Adipocyte (in vitro differentiated cells): ENCODE measurements around the gene SNURF.
"Not testable (repeated sequence)": the region's sequence is repeated elsewhere in the genome, so short reads cannot be mapped to it uniquely, and the experiment has no call there.

Source experiments
- DNase-seq: peaks from one replicate; pipeline ENCODE4 v3.0.0-alpha.2; 2015; ENCODE audit warnings: low read depth
- H3K27me3 ChIP-seq: replicated peaks from 2 replicates; pipeline ENCODE4 v1.7.0; 2013; ENCODE audit warnings: mild to moderate bottlenecking, low read length, moderate library complexity; ENCODE audit not compliant: control insufficient read depth, insufficient read depth
- H3K36me3 ChIP-seq: 2 replicates; pipeline ENCODE4 v1.7.0; 2013; ENCODE audit warnings: low read length, mild to moderate bottlenecking, moderate library complexity; ENCODE audit not compliant: control insufficient read depth, insufficient read depth, severe bottlenecking
- H3K4me1 ChIP-seq: 2 replicates; pipeline ENCODE4 v1.7.0; 2013; ENCODE audit warnings: mild to moderate bottlenecking, low read length, moderate library complexity; ENCODE audit not compliant: control insufficient read depth, insufficient read depth
- H3K4me3 ChIP-seq: 2 replicates; pipeline ENCODE4 v1.7.0; 2013; ENCODE audit warnings: mild to moderate bottlenecking, low read length, moderate library complexity
- H3K9ac ChIP-seq: 2 replicates; pipeline ENCODE4 v1.7.0; 2013; ENCODE audit warnings: mild to moderate bottlenecking, low read length, moderate library complexity
- H3K9me3 ChIP-seq: 2 replicates; pipeline ENCODE4 v1.7.0; 2013; ENCODE audit warnings: mild to moderate bottlenecking, low read length, moderate library complexity; ENCODE audit not compliant: control insufficient read depth

The SNURF gene, protein sequence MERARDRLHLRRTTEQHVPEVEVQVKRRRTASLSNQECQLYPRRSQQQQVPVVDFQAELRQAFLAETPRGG

DNA sequence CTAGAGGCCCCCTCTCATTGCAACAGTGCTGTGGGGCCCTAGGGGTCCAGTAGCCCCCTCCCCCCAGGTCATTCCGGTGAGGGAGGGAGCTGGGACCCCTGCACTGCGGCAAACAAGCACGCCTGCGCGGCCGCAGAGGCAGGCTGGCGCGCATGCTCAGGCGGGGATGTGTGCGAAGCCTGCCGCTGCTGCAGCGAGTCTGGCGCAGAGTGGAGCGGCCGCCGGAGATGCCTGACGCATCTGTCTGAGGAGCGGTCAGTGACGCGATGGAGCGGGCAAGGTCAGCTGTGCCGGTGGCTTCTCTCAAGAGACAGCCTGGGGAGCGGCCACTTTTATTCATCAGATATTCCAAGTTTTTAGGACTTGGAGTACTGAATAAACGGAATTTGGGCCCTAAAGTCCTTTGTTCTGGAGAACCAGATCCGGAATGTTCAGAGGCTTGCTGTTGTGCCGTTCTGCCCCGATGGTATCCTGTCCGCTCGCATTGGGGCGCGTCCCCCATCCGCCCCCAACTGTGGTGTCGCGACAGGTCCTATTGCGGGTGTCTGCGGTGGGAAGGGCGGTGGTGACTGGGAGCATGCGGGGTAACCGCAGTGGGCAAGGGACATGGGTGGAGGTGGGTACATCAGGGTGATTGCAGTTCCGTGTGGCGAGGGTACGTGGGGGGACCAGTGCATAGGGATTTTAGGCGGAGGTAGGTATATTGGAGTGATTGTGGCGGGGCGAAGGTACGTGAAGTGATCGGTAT is at the start of gene SNURF, which contains the start of gene SNRPN:
SNURF (plus strand) TSS at position 205 of the 748 bp plus-strand sequence; CDS start at position 267, 62 bp downstream.
SNRPN (plus strand) TSS at position 205 of the 748 bp plus-strand sequence. CDS start 19,467 bp downstream, outside the sequence.
- Histone ChIP-seq H3K9ac (peak within 1 kb of the TSS; percentile 91), H3K4me3 (peak within 1 kb of the TSS; percentile 92), H3K27me3 (no peaks in the 10 kb centered on the region), H3K4me1 (no peaks in the 10 kb centered on the region), H3K36me3 (no peaks in the 10 kb centered on the region), H3K9me3 (no peaks in the 10 kb centered on the region)
- peak; percentile 80 for DNase-seq

DNA sequence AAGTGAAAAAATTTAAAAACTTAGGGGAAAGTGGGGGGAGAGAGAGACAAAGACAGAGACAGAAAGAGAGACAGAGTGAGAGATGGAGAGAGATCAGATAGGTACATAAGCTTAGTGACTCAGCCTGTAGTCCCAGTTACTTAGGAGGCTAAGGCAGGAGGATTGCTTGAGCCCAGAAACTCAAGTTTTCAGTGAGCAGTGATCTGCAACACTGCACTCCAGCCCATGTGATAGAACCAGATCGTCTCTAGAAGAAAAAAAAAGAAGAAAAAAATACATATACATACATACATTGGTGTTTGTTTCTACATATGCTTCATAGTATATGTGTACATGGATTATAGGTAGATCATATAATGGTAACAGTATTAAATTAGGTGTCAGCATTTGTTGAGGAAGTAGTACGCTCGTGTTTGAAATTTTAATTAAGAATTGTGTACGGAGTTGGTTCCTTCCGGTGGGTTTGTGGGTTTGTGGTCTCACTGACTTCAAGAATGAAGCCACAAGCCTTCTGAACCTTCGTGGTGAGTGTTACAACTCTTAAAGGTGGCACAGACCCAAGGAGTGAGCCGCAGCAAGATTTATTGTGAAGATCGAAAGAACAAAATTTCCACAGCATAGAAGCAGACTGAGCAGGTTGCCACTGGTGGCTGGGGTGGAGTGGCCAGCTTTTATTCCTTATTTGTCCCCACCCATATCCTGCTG is 38.3 kb upstream of the SNURF start:
- H3K4me1 ChIP-seq, result no peaks in the 10 kb centered on the region
- H3K36me3 ChIP-seq, result no peaks in the 10 kb centered on the region
- H3K9me3 ChIP-seq, result peaks cover 7% of the 10 kb centered on the region
- H3K4me3 ChIP-seq, result no peak overlapping the region
- DNase-seq, result no peak
- no peak overlapping the region for H3K9ac ChIP-seq
- no peaks in the 10 kb centered on the region for H3K27me3 ChIP-seq

- Histone ChIP-seq H3K4me1 (no peaks in the 10 kb centered on the region), H3K9ac (no peak overlapping the region), H3K4me3 (no peak overlapping the region), H3K9me3 (peaks cover 7% of the 10 kb centered on the region), H3K36me3 (no peaks in the 10 kb centered on the region), H3K27me3 (no peaks in the 10 kb centered on the region)
- no peak for DNase-seq
Observed at GRCh38 chr15:24917431-24917830, 37.4 kb upstream of the SNURF start.

DNA sequence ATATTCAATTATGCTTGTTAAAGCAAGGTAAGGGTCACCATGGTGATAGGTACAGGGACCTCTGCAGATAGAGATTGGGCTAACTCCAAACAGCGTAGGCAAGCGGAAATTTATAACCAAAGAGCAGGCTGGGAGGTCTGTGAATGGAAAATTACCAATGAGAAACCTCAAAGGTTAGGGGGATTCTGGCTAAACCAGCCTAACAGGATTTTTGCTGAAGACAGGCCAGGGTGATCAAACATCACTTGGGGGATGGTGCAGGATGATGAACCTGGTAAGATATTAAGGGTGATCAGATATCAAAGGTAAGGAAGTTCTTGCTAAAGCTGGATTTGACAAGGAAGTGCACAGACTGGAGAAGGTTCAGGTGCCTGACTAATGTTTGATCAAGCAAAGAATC is 35.3 kb upstream of the SNURF start:
- Histone ChIP-seq H3K27me3 (no peaks in the 10 kb centered on the region), H3K9me3 (peaks cover 2% of the 10 kb centered on the region), H3K4me1 (no peaks in the 10 kb centered on the region), H3K36me3 (no peaks in the 10 kb centered on the region), H3K4me3 (no peak overlapping the region), H3K9ac (no peak overlapping the region)
- no peak for DNase-seq

- H3K4me1 ChIP-seq, H3K27me3 ChIP-seq, H3K36me3 ChIP-seq, H3K9me3 ChIP-seq, H3K9ac ChIP-seq, DNase-seq, H3K4me3 ChIP-seq: not testable (repeated sequence)
Observed at GRCh38 chr15:24922781-24923180, 32.0 kb upstream of the SNURF start.

DNA sequence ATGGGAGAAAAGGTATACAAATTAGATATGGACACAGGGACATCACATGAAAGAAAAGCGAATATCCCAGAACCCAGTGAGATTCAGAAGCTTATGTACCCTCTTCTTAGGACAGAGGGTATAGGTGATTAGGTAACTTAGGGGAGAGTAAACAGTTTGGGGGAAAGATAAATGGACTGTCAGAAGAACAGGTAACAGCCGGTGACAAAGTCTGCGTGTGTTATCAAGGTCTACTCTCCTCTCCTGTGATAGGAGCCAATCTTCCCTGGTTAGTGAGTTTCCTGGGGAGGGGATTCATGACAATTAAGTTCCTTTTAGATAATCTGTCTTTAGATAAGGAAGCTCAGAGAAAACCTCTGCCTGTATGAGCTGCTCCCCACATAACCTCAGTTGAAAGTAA is 30.6 kb upstream of the SNURF start:
- DNase-seq, result no peak
- Histone ChIP-seq H3K27me3 (no peaks in the 10 kb centered on the region), H3K36me3 (no peaks in the 10 kb centered on the region), H3K9ac (no peak overlapping the region), H3K4me3 (no peak overlapping the region), H3K4me1 (no peaks in the 10 kb centered on the region), H3K9me3 (no peaks in the 10 kb centered on the region)

GRCh38 chr15:24924621-24925020 is 30.2 kb upstream of the SNURF start:
- H3K9me3 ChIP-seq, result no peaks in the 10 kb centered on the region
- no peaks in the 10 kb centered on the region for H3K4me1 ChIP-seq
- no peak overlapping the region for H3K9ac ChIP-seq
- no peaks in the 10 kb centered on the region for H3K27me3 ChIP-seq
- H3K4me3 ChIP-seq, result no peak overlapping the region
- no peak for DNase-seq
- H3K36me3 ChIP-seq, result no peaks in the 10 kb centered on the region

DNA sequence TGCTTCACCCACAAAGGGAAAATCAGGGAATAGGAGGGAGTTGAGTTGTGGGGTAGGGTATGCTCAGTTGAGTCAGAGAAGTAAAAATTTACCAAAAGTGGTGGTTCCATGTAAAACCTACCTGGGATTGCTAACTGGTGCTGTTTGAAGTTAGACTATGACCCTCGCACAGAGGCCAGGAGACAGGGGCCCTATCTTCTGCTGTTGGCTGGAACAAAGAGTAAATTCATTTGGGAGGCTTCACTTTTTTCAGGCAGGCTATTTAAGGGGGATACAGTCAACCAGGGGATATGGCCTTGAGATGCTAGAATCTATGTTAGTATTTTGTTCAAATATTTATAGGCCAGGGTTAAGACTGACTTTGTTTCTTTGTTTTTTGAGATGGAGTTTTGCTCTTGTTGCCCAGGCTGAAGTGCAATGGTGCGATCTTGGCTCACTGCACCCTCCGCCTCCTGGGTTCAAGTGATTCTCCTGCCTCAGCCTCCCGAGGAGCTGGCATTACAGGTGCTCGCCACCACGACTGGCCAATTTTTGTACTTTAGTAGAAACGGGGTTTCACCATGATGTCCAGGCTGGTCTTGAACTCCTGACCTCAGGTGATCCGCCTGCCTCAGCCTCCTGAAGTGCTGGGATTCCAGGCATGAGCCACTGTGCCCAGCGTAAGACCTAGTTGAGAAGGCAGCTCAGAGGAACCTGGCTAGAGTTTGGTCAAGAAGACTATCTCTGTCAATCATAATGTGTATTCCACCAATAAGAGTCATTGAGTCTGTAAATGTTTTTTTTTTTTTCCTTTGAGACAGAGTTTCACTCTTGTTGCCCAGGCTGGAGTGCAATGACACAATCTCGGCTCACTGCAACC is 22.7 kb upstream of the SNURF start:
- not testable (repeated sequence) for DNase-seq, H3K9me3 ChIP-seq, H3K4me3 ChIP-seq, H3K4me1 ChIP-seq, H3K9ac ChIP-seq, H3K36me3 ChIP-seq, H3K27me3 ChIP-seq

DNA sequence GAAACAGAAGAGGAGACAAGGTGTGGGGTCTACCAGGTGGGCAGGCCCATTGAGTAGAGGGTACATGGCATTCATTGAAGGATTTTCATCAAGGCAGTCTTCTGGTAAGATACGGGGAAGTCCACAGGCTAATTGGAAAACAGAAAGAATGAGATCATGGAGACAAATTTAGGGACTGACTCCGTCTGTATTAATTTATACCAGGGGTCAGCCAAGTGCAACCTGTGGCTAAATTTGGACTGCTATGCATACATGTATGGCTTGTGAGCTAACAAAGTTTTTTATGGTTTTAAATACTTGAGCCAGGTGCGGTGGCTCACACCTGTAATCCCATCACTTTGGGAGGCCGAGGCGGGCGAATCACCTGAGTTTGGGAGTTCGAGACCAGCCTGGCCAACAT is 21.1 kb upstream of the SNURF start:
- no peaks in the 10 kb centered on the region for H3K36me3 ChIP-seq
- no peaks in the 10 kb centered on the region for H3K9me3 ChIP-seq
- H3K9ac ChIP-seq, result no peak overlapping the region
- H3K4me1 ChIP-seq, result no peaks in the 10 kb centered on the region
- H3K27me3 ChIP-seq, result no peaks in the 10 kb centered on the region
- H3K4me3 ChIP-seq, result no peak overlapping the region
- DNase-seq, result no peak

GRCh38 chr15:24938224-24938623 is 16.6 kb upstream of the SNURF start:
- H3K4me1 ChIP-seq, H3K36me3 ChIP-seq, H3K27me3 ChIP-seq, DNase-seq, H3K9me3 ChIP-seq, H3K9ac ChIP-seq, H3K4me3 ChIP-seq: not testable (repeated sequence)

DNA sequence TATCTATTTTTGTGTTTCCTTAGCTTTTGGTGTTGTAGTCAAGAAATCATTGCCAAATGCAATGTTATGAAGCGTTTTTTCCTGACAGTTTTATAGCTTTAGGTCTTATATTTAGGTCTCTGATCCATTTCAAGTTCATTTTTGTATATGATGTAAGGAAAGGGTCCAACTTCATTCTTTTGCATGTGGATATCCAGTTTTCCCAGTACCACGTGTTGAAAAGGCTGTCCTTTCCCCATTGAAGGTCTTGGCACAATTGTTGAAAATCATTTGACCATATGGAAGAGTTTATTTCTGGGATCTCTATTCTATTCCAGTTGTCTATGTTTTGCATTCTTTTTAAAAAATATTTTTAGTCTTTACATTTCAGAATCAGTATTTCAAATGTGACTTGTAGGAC is 14.6 kb upstream of the SNURF start:
- Histone ChIP-seq H3K36me3 (no peaks in the 10 kb centered on the region), H3K9me3 (no peaks in the 10 kb centered on the region), H3K9ac (no peak overlapping the region), H3K27me3 (no peaks in the 10 kb centered on the region), H3K4me1 (no peaks in the 10 kb centered on the region), H3K4me3 (no peak overlapping the region)
- no peak for DNase-seq
